ENCODE data around the gene SNX30. TPM values are rescaled to one million over a fixed set of nuclear protein-coding genes. Genes with fewer than 3 reads are reported as not detected.

SNX30 gene
- total RNA-seq, 8 experiments from 2014 or later: 9.8 to 22.5 (median 19.9) TPM

DNA sequence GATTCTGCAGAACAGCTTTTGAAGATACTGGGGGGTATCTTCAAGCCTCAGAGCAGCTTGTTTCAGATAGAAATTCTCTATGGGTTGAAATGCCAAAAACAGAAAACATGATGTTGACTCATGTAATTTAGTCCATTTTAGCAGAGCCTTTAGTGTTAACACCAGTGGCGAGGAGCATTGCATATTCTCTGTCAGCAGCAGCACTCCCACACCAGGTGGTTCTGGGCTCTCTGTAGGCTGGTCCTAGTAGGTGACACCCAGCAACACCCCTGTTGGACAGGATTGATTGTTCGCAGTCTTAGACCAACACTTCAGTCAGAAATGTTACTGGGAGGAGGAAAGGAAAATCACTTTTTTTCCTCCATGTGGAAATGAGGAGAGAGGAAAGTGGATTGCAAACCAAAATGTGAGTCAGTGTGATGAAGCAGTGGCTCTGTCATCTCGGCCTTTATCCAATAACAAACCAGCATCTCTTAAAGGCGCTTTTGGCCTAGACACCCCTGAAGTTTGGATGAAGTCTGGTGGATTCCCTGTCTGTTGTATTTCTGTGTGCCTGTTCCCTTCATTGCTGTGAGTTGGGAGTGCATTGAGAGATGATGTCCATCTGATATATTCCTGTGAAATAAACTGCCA, 123.3 kb downstream of the SNX30 start:
- WGBS, 10 experiments: 71 to 100% (median 88%) methylated on average over 1 to 4 of the region's 4 CpGs; no CpG with 5 or more reads in 1 of the 10 experiments
- in situ Hi-C loops (cut with MboI; ENCODE audit: low pct_unique_long_range_greater_than_20kb in 2 of 9, low sequenced_read_pairs in 9 of 9, unreplicated experiment in 9 of 9): no loop called here
- H3K4me3 ChIP-seq: no peak overlapping the region
- ATAC-seq (replicated peaks in 6 of 8): peak in 2 of 8 experiments; percentile 64 to 85
- no peak overlapping the region for H3K27ac ChIP-seq
- no peaks in the 10 kb centered on the region for H3K4me1 ChIP-seq (replicated peaks in 1 of 2)

DNA sequence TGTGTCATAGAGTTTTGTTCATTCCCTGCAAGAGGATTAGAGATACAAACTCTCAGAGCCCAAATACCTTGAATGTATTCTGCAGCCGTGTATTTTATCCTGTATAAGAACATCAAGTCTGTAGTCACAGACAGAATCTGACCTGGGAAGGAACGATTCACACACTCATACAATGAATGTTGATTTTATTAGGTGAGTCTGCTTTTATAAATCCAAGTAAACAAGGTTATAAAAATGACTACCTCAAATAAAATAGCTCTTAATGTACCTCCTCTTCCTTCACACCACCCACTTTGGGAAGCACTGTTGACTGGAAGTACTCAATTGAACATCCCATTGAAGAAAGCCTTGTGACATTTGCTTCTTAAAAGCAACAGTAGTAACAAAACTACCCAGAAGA, 128.2 kb downstream of the SNX30 start:
- Histone ChIP-seq H3K4me1 (replicated peaks in 1 of 2) (no peaks in the 10 kb centered on the region), H3K4me3 (no peak overlapping the region), H3K27ac (no peak overlapping the region)
- in situ Hi-C loops (cut with MboI; ENCODE audit: low pct_unique_long_range_greater_than_20kb in 2 of 9, low sequenced_read_pairs in 9 of 9, unreplicated experiment in 9 of 9): no loop called here
- 29 to 100% (median 75%) methylated on average over 1 to 2 of the region's 2 CpGs; no CpG with 5 or more reads in 3 of the 10 experiments for WGBS, 10 experiments
- ATAC-seq (replicated peaks in 6 of 8): no peak

GRCh38 chr9:112880650-112881049, 130.1 kb downstream of the SNX30 start:
- WGBS, 10 experiments: 80 to 100% (median 100%) methylated on average over 1 of the region's 1 CpG; no CpG with 5 or more reads in 4 of the 10 experiments
- Histone ChIP-seq H3K4me3 (no peak overlapping the region), H3K4me1 (replicated peaks in 1 of 2) (no peaks in the 10 kb centered on the region), H3K27ac (no peak overlapping the region)
- in situ Hi-C loops (cut with MboI; ENCODE audit: low pct_unique_long_range_greater_than_20kb in 2 of 9, low sequenced_read_pairs in 9 of 9, unreplicated experiment in 9 of 9): no loop called here
- no peak for ATAC-seq (replicated peaks in 6 of 8)

GRCh38 chr9:112881331-112881730, 130.8 kb downstream of the SNX30 start:
- no peak overlapping the region for H3K27ac ChIP-seq
- WGBS, 10 experiments: 57 to 100% (median 80%) methylated on average over 2 to 6 of the region's 7 CpGs; no CpG with 5 or more reads in 4 of the 10 experiments
- in situ Hi-C loops (cut with MboI; ENCODE audit: low pct_unique_long_range_greater_than_20kb in 2 of 9, low sequenced_read_pairs in 9 of 9, unreplicated experiment in 9 of 9): no loop called here
- no peaks in the 10 kb centered on the region for H3K4me1 ChIP-seq (replicated peaks in 1 of 2)
- peak in 3 of 8 experiments; percentile 45 to 100 (median 99) for ATAC-seq (replicated peaks in 6 of 8)
- no peak overlapping the region for H3K4me3 ChIP-seq

- 50 to 100% (median 60%) methylated on average over 1 to 6 of the region's 6 CpGs; no CpG with 5 or more reads in 3 of the 10 experiments for WGBS, 10 experiments
- Histone ChIP-seq H3K4me1 (replicated peaks in 1 of 2) (no peaks in the 10 kb centered on the region), H3K4me3 (no peak overlapping the region), H3K27ac (no peak overlapping the region)
- ATAC-seq (replicated peaks in 6 of 8): no peak
- in situ Hi-C loops (cut with MboI; ENCODE audit: low pct_unique_long_range_greater_than_20kb in 2 of 9, low sequenced_read_pairs in 9 of 9, unreplicated experiment in 9 of 9): no loop called here
These were observed 133.5 kb downstream of the SNX30 start for GRCh38 chr9:112884101-112884500.

DNA sequence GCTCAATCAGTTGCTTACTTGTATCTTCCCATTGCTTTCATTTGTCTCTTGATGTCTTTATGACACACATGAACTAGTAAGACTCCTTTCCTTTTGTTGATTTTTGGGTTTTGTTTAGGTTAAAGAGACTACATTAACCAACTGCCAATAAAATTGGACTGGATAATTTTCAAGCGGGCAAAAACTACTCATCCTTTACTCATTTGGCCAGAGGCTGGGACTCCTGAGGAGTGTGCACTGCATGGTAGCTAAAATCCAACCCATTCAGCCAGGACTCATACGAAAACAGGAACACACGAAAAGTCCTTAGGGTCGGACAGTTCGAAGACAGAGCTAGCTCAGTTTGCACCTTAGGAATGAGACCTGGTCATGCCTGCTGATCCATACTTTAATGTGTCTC, 134.2 kb downstream of the SNX30 start:
- 60 to 100% (median 92%) methylated on average over 1 to 5 of the region's 5 CpGs; no CpG with 5 or more reads in 1 of the 10 experiments for WGBS, 10 experiments
- H3K27ac ChIP-seq: no peak overlapping the region
- no peak overlapping the region for H3K4me3 ChIP-seq
- in situ Hi-C loops (cut with MboI; ENCODE audit: low pct_unique_long_range_greater_than_20kb in 2 of 9, low sequenced_read_pairs in 9 of 9, unreplicated experiment in 9 of 9): no loop called here
- ATAC-seq (replicated peaks in 6 of 8): no peak
- no peaks in the 10 kb centered on the region for H3K4me1 ChIP-seq (replicated peaks in 1 of 2)

GRCh38 chr9:112885324-112885723, 134.8 kb downstream of the SNX30 start:
- no peak overlapping the region for H3K27ac ChIP-seq
- peaks cover 0 to under 1% of the 10 kb centered on the region in 2 donors for H3K4me1 ChIP-seq (replicated peaks in 1 of 2)
- no peak overlapping the region for H3K4me3 ChIP-seq
- ATAC-seq (replicated peaks in 6 of 8): no peak
- in situ Hi-C loops (cut with MboI; ENCODE audit: low pct_unique_long_range_greater_than_20kb in 2 of 9, low sequenced_read_pairs in 9 of 9, unreplicated experiment in 9 of 9): no loop called here
- WGBS, 10 experiments: 50 to 83% (median 83%) methylated on average over 1 of the region's 1 CpG; no CpG with 5 or more reads in 6 of the 10 experiments

- H3K27ac ChIP-seq: no peak overlapping the region
- in situ Hi-C loops (cut with MboI; ENCODE audit: low pct_unique_long_range_greater_than_20kb in 2 of 9, low sequenced_read_pairs in 9 of 9, unreplicated experiment in 9 of 9): no loop called here
- no peak overlapping the region for H3K4me3 ChIP-seq
- H3K4me1 ChIP-seq (replicated peaks in 1 of 2): peaks cover 0 to 3% of the 10 kb centered on the region in 2 donors
- no peak for ATAC-seq (replicated peaks in 6 of 8)
- 86 to 100% (median 100%) methylated on average over 1 to 2 of the region's 4 CpGs; no CpG with 5 or more reads in 5 of the 10 experiments for WGBS, 10 experiments
These were observed 135.8 kb downstream of the SNX30 start for GRCh38 chr9:112886351-112886750.

GRCh38 chr9:112887381-112887780, 136.8 kb downstream of the SNX30 start:
- Histone ChIP-seq H3K4me3 (no peak overlapping the region), H3K4me1 (replicated peaks in 1 of 2) (peaks cover 0 to 3% of the 10 kb centered on the region in 2 donors), H3K27ac (no peak overlapping the region)
- in situ Hi-C loops (cut with MboI; ENCODE audit: low pct_unique_long_range_greater_than_20kb in 2 of 9, low sequenced_read_pairs in 9 of 9, unreplicated experiment in 9 of 9): no loop called here
- 6 to 60% (median 12%) methylated on average over 2 of the region's 5 CpGs; no CpG with 5 or more reads in 6 of the 10 experiments for WGBS, 10 experiments
- peak in 2 of 8 experiments; percentile 32 to 55 for ATAC-seq (replicated peaks in 6 of 8)

- in situ Hi-C loops (cut with MboI; ENCODE audit: low pct_unique_long_range_greater_than_20kb in 2 of 9, low sequenced_read_pairs in 9 of 9, unreplicated experiment in 9 of 9): loop anchor here in 1 of 9 experiments (10.0 kb wide), 1 partner anchor 46 kb away; no protein-coding TSS in a partner anchor
- H3K27ac ChIP-seq: no peak within 1 kb of the TSS
- peaks cover 0 to 3% of the 10 kb centered on the region in 2 donors for H3K4me1 ChIP-seq (replicated peaks in 1 of 2)
- 0 to 66% (median 43%) methylated on average over 1 to 12 of the region's 78 CpGs; no CpG with 5 or more reads in 3 of the 10 experiments for WGBS, 10 experiments
- H3K4me3 ChIP-seq: peak within 1 kb of the TSS; percentile 12 to 28 (median 18)
- peak in 5 of 8 experiments; percentile 16 to 82 (median 68) for ATAC-seq (replicated peaks in 6 of 8)
These were observed 139.8 kb downstream of the SNX30 start, which contains the start of gene SLC46A2 for GRCh38 chr9:112890106-112891081. Gene SLC46A2 (minus strand): TSS chr9:112890876. CDS start chr9:112890681, 195 bp downstream.

DNA sequence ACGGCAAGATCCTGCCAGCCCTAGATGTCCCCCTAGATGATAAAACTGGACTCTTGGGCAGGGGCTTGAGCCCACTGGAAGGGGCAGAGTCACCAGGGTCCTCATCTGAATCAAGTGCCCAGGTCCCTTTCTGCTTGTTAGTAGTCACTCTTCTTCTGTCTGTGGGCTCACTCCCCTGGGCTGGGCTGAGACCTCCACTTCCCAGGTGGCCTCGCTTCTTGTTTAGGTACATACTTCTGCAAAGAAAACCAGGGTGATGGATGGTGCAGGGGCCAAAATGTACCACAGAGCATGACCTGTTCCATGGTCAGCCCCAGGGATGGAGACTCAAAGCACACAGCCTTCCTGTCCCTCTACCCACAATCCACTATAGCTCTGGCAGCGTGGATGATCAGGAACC, 141.0 kb downstream of the SNX30 start:
- 40 to 100% (median 82%) methylated on average over 1 to 3 of the region's 3 CpGs; no CpG with 5 or more reads in 5 of the 10 experiments for WGBS, 10 experiments

DNA sequence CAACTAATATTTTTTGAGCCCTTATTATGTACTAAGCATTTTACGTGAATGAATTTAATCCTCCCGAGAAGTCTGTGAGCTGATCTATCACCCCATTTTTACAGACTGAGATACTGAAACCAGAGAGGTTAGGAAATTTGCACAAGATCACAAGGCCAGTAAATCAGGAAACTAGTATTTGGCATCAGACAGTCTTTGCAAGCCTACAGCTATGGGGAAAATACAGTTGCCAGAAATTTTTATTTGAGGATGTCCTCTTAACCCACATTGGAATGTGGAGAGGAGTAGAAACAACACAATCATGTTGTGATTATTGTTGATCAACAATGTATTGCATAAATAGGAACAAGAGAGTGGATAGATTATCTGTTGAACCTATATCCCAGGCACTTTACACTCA, 142.4 kb downstream of the SNX30 start:
- H3K27ac ChIP-seq: no peak overlapping the region
- 40 to 100% (median 81%) methylated on average over 1 to 2 of the region's 2 CpGs; no CpG with 5 or more reads in 2 of the 10 experiments for WGBS, 10 experiments
- H3K4me1 ChIP-seq (replicated peaks in 1 of 2): peaks cover 0 to 3% of the 10 kb centered on the region in 2 donors
- no peak overlapping the region for H3K4me3 ChIP-seq
- ATAC-seq (replicated peaks in 6 of 8): no peak
- in situ Hi-C loops (cut with MboI; ENCODE audit: low pct_unique_long_range_greater_than_20kb in 2 of 9, low sequenced_read_pairs in 9 of 9, unreplicated experiment in 9 of 9): loop anchor here in 1 of 9 experiments (10.0 kb wide), 1 partner anchor 48 kb away; no protein-coding TSS in a partner anchor

More for the DNA sequence above, 141.0 kb downstream of the SNX30 start:
- H3K27ac ChIP-seq: no peak overlapping the region
- no peak for ATAC-seq (replicated peaks in 6 of 8)
- peaks cover 0 to 3% of the 10 kb centered on the region in 2 donors for H3K4me1 ChIP-seq (replicated peaks in 1 of 2)
- no peak overlapping the region for H3K4me3 ChIP-seq
- in situ Hi-C loops (cut with MboI; ENCODE audit: low pct_unique_long_range_greater_than_20kb in 2 of 9, low sequenced_read_pairs in 9 of 9, unreplicated experiment in 9 of 9): loop anchor here in 1 of 9 experiments (10.0 kb wide), 1 partner anchor 47 kb away; no protein-coding TSS in a partner anchor
